PFSK-1 (cell line): ENCODE measurements around the gene SOX13.

Source experiments
- FOXP2 ChIP-seq: optimal IDR thresholded peaks from 2 replicates; pipeline ENCODE3; 2011; ENCODE audit warnings: borderline replicate concordance, control low read depth, inconsistent platforms; ENCODE audit not compliant: insufficient read depth; ENCODE audit errors: extremely low read length, extremely low read depth
- POLR2AphosphoS5 ChIP-seq: IDR thresholded peaks from 2 replicates; pipeline ENCODE4 v1.6.1; 2012; ENCODE audit warnings: low read depth, mild to moderate bottlenecking, control low read depth, low read length, moderate library complexity
- REST ChIP-seq, 2 experiments: IDR thresholded peaks; 2 replicates each; pipeline versions ENCODE4 v1.6.1 to v1.8.0; 2011 to 2012; ENCODE audit warnings: low read depth in 2 of 2, low read length in 2 of 2, control low read depth in 1 of 2, inconsistent platforms in 1 of 2, mild to moderate bottlenecking in 1 of 2, moderate library complexity in 1 of 2; ENCODE audit not compliant: insufficient read depth in 1 of 2
- SIN3A ChIP-seq: IDR thresholded peaks from 2 replicates; pipeline ENCODE4 v1.6.1; 2012; ENCODE audit warnings: mild to moderate bottlenecking, low read length, moderate library complexity, borderline replicate concordance; ENCODE audit not compliant: insufficient read depth
- TAF1 ChIP-seq: IDR thresholded peaks from 2 replicates; pipeline ENCODE4 v1.6.1; 2012; ENCODE audit warnings: low read length, control low read depth, borderline replicate concordance; ENCODE audit not compliant: insufficient read depth

The SOX13 gene

GRCh38 chr1:204142032-204142974, 69.4 kb downstream of the SOX13 start:
- TF ChIP-seq TAF1: no peak

- TF ChIP-seq REST (IDR thresholded peaks at IDR 0.05; ENCODE audit: insufficient read depth in 1 of 2, low read depth in 2 of 2, low read length in 2 of 2) (no peak), FOXP2 (no peak), POLR2AphosphoS5 (no peak), TAF1 (no peak), SIN3A (no peak)
Observed at GRCh38 chr1:204143276-204144041, 70.5 kb downstream of the SOX13 start.

GRCh38 chr1:204145033-204145504, 72.2 kb downstream of the SOX13 start:
- TF ChIP-seq FOXP2: no peak
- no peak for TF ChIP-seq POLR2AphosphoS5
- TF ChIP-seq SIN3A: no peak
- TF ChIP-seq TAF1: no peak
- no peak for TF ChIP-seq REST (IDR thresholded peaks at IDR 0.05; ENCODE audit: insufficient read depth in 1 of 2, low read depth in 2 of 2, low read length in 2 of 2)

- TF ChIP-seq SIN3A: no peak
- no peak for TF ChIP-seq POLR2AphosphoS5
- no peak for TF ChIP-seq TAF1
- no peak for TF ChIP-seq FOXP2
- no peak for TF ChIP-seq REST (IDR thresholded peaks at IDR 0.05; ENCODE audit: insufficient read depth in 1 of 2, low read depth in 2 of 2, low read length in 2 of 2)
Observed at GRCh38 chr1:204146309-204146708, 73.4 kb downstream of the SOX13 start.

- TF ChIP-seq SIN3A: no peak
- TF ChIP-seq REST (IDR thresholded peaks at IDR 0.05; ENCODE audit: insufficient read depth in 1 of 2, low read depth in 2 of 2, low read length in 2 of 2): no peak
- no peak for TF ChIP-seq FOXP2
- no peak for TF ChIP-seq POLR2AphosphoS5
- TF ChIP-seq TAF1: no peak
Observed at GRCh38 chr1:204146965-204147364, 74.0 kb downstream of the SOX13 start.
